ENCODE data around the gene INAFM2.

The INAFM2 gene

DNA sequence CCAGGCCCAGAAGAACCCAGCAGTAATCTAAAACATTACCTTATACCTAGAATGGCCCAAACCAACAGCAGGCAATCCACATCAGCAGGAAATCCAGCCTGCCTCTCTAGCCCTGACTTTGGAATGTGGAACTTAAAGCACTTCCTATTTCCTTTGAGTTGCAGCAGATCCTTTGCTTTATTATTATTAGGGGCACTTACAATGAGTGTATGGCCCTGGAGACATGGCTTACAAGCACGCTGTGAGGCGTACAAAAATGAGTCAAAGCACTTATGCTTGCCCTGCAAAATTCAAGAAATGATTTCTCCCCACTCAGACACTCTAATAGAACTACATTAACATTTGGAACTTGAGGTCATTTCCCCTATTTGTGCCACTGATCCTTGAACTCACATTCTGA, 49.5 kb downstream of the INAFM2 start:
- H3K27ac Mint-ChIP-seq = no peak overlapping the region
- H3K4me1 Mint-ChIP-seq (ENCODE audit: low read depth) = peaks cover 6% of the 10 kb centered on the region
- H3K9me3 Mint-ChIP-seq = no peaks in the 10 kb centered on the region
- DNase-seq = no peak
- H3K36me3 Mint-ChIP-seq (ENCODE audit: low read depth) = no peaks in the 10 kb centered on the region
- H3K27me3 Mint-ChIP-seq = no peaks in the 10 kb centered on the region
- no peak overlapping the region for H3K4me3 Mint-ChIP-seq
